ENCODE measurements around the gene EYS. TPM values are rescaled to one million over a fixed set of nuclear protein-coding genes. Genes with fewer than 3 reads are reported as not detected.

EYS gene
- total and polyA plus RNA-seq, 2 of the 8 experiments (the other 6 are each of a cell fraction or from before 2014, with no cell fraction given), result 0.05 to 0.13 TPM

DNA sequence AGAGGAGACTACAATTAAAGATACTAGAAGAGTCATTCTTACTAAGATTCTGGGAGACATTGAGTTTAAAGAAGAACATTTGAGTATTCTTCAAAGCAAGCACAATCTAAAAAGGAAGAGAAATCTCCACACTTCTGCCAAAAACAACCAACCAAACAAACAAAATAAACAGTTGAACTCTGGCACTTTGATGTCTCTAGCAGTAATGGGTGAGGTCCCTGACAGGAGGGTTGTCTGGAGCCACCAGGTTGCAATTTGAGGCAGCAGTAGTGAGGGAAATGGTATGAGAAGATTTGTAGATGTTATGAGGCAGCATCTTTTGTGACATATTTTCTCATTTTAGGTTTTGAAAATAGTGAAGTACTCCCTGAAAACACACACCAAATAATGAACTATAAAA is 1963.3 kb downstream of the EYS start:
- H2BK20ac ChIP-seq (ENCODE audit: low read length), result no peak overlapping the region
- H3K4me2 ChIP-seq (ENCODE audit: insufficient read depth in 1 of 2, low read depth in 2 of 2, low read length in 2 of 2), result no peak overlapping the region
- H3K27me3 ChIP-seq (replicated peaks in 1 of 4; ENCODE audit: control insufficient read depth in 3 of 4, extremely low read depth in 1 of 4, insufficient read depth in 3 of 4, low read length in 3 of 4), result no peaks in the 10 kb centered on the region
- no peak overlapping the region for H3K14ac ChIP-seq (ENCODE audit: insufficient read length)
- no peaks in the 10 kb centered on the region for H3K23me2 ChIP-seq (ENCODE audit: low read depth, low read length)
- H4K5ac ChIP-seq (ENCODE audit: insufficient read length, low read depth, low read length), result no peak overlapping the region
- no peak overlapping the region for H3K23ac ChIP-seq (ENCODE audit: insufficient read length)
- H2BK12ac ChIP-seq (ENCODE audit: low read depth, low read length), result no peak overlapping the region
- no peak overlapping the region for H2BK120ac ChIP-seq (replicated peaks; ENCODE audit: low read depth, low read length)
- no peaks in the 10 kb centered on the region for H3K36me3 ChIP-seq (ENCODE audit: control insufficient read depth in 2 of 4, insufficient read depth in 4 of 4, low read length in 3 of 4)
- H4K91ac ChIP-seq (replicated peaks; ENCODE audit: insufficient read length, low read length), result no peak overlapping the region
- H3K4me1 ChIP-seq (replicated peaks in 1 of 4; ENCODE audit: control insufficient read depth in 3 of 4, insufficient read depth in 4 of 4, low read length in 3 of 4), result no peaks in the 10 kb centered on the region
- ChIA-PET POLR2A (ENCODE audit: partially characterized antibody) (no interaction called here), CTCF (ENCODE audit: partially characterized antibody) (interaction anchor here (0.7 kb wide), 1 partner anchor 61 kb away, joined by 3 read pairs; no protein-coding TSS in a partner anchor)
- no peak overlapping the region for H3K18ac ChIP-seq (ENCODE audit: extremely low read depth, low read length)
- no peak overlapping the region for H3K56ac ChIP-seq (replicated peaks; ENCODE audit: insufficient read length, low read depth, low read length)
- DNase-seq (ENCODE audit: low read depth in 1 of 2, low spot score in 2 of 2), result no peak
- H3K79me1 ChIP-seq (ENCODE audit: low read depth, low read length), result no peaks in the 10 kb centered on the region
- H2BK15ac ChIP-seq (ENCODE audit: low read length), result no peak overlapping the region
- H4K20me1 ChIP-seq (replicated peaks in 1 of 2; ENCODE audit: control insufficient read depth in 1 of 2, insufficient read depth in 2 of 2, low read length in 2 of 2), result no peaks in the 10 kb centered on the region
- H3K4me3 ChIP-seq (ENCODE audit: extremely low read depth in 1 of 4, insufficient read depth in 2 of 4, low read depth in 3 of 4, low read length in 4 of 4), result no peak overlapping the region
- no peak overlapping the region for H2AFZ ChIP-seq (ENCODE audit: low read length)
- no peak for FAIRE-seq
- no peaks in the 10 kb centered on the region for H3K79me2 ChIP-seq (ENCODE audit: control insufficient read depth in 1 of 2, insufficient read depth in 2 of 2, low read length in 2 of 2)
- H2BK5ac ChIP-seq (ENCODE audit: low read depth, low read length), result no peak overlapping the region
- no peak overlapping the region for H3K4ac ChIP-seq (replicated peaks; ENCODE audit: insufficient read length, low read depth, low read length)
- no peak overlapping the region for H3K9ac ChIP-seq (replicated peaks in 1 of 4; ENCODE audit: extremely low read depth in 1 of 4, low read depth in 3 of 4, low read length in 3 of 4)
- no peaks in the 10 kb centered on the region for H3K9me3 ChIP-seq (ENCODE audit: insufficient read depth in 2 of 2, low read depth in 1 of 2, low read length in 1 of 2)
- no peak overlapping the region for H2AK5ac ChIP-seq (ENCODE audit: low read depth, low read length)
- no peak overlapping the region for H3K27ac ChIP-seq (ENCODE audit: low read depth, low read length)
- TF ChIP-seq HDAC2 (IDR thresholded peaks at IDR 0.05; ENCODE audit: borderline replicate concordance in 1 of 2, low read depth in 2 of 2, low read length in 2 of 2) (no peak), BCL11A (IDR thresholded peaks at IDR 0.05; ENCODE audit: low read depth in 2 of 2, low read length in 2 of 2) (no peak), POLR2A (IDR thresholded peaks at IDR 0.05; ENCODE audit: control extremely low read depth in 1 of 2, low read depth in 2 of 2, low read length in 2 of 2) (no peak), EZH2 (IDR thresholded peaks at IDR 0.05; ENCODE audit: low read depth, low read length, severe bottlenecking) (no peak), SAP30 (IDR thresholded peaks at IDR 0.05; ENCODE audit: insufficient read depth, insufficient replicate concordance, low read length) (no peak), MAFK (IDR thresholded peaks at IDR 0.05; ENCODE audit: low read depth, low read length) (no peak), BRCA1 (IDR thresholded peaks at IDR 0.05; ENCODE audit: low read depth, low read length) (no peak), SP4 (IDR thresholded peaks at IDR 0.05; ENCODE audit: low read length) (no peak), RXRA (IDR thresholded peaks at IDR 0.05; ENCODE audit: insufficient read depth, low read depth, low read length) (no peak), CHD1 (IDR thresholded peaks at IDR 0.05; ENCODE audit: low read depth, low read length) (no peak)
- no peak overlapping the region for H4K8ac ChIP-seq (ENCODE audit: extremely low read depth, insufficient read depth, low read length)

Measured in H1 (cell line).